Glutamatergic neuron (in vitro differentiated cells): ENCODE measurements around the gene ULK4. TPM values are rescaled to one million over a fixed set of nuclear protein-coding genes. Genes with fewer than 3 reads are reported as not detected.

Source experiments
- DNase-seq: peaks from one replicate; pipeline ENCODE4 v3.0.0; 2022
- H3K27ac Mint-ChIP-seq: one replicate; pipeline ENCODE4 v1.8.0; 2020; ENCODE audit warnings: mild to moderate bottlenecking, mixed read lengths, inconsistent platforms; ENCODE audit not compliant: unreplicated experiment
- H3K27me3 Mint-ChIP-seq: one replicate; pipeline ENCODE4 v1.8.0; 2020; ENCODE audit warnings: mild to moderate bottlenecking, moderate library complexity, mixed read lengths, inconsistent platforms; ENCODE audit not compliant: unreplicated experiment
- H3K36me3 Mint-ChIP-seq: one replicate; pipeline ENCODE4 v1.8.0; 2020; ENCODE audit warnings: mild to moderate bottlenecking, mixed read lengths, inconsistent platforms; ENCODE audit not compliant: unreplicated experiment
- H3K4me1 Mint-ChIP-seq: one replicate; pipeline ENCODE4 v1.8.0; 2020; ENCODE audit warnings: mild to moderate bottlenecking, low read depth, mixed read lengths, inconsistent platforms; ENCODE audit not compliant: unreplicated experiment
- H3K4me3 Mint-ChIP-seq: one replicate; pipeline ENCODE4 v1.8.0; 2020; ENCODE audit warnings: mild to moderate bottlenecking, mixed read lengths, inconsistent platforms; ENCODE audit not compliant: unreplicated experiment
- H3K9me3 Mint-ChIP-seq: one replicate; pipeline ENCODE4 v1.8.0; 2020; ENCODE audit warnings: mild to moderate bottlenecking, moderate library complexity, mixed read lengths, inconsistent platforms; ENCODE audit not compliant: unreplicated experiment
- CTCF ChIP-seq: fragments of 200-600 bp; sonication (generic); IDR thresholded peaks from one replicate; pipeline ENCODE4 v1.5.0; 2021; ENCODE audit not compliant: partially characterized antibody, unreplicated experiment
- total RNA-seq: library from RNA; stranded (reverse); fragmentation: NEBNext Ultra II Directional; extraction: Animal tissue kit (Norgen Biotek cat#: 25700); gene quantifications from one replicate; pipeline ENCODE4 v1.2.1, GENCODE V29; 2021; ENCODE audit not compliant: unreplicated experiment

Gene ULK4
- total RNA-seq, 1 donor from 2014 or later: 9.7 TPM

GRCh38 chr3:41198526-41198925 lies 763.4 kb downstream of the ULK4 start:
- Mint-ChIP-seq H3K36me3 (no peaks in the 10 kb centered on the region), H3K9me3 (peaks cover 4% of the 10 kb centered on the region), H3K4me1 (peaks cover 28% of the 10 kb centered on the region), H3K27me3 (peaks cover 2% of the 10 kb centered on the region), H3K27ac (peak overlapping the region; percentile 79), H3K4me3 (peak overlapping the region; percentile 90)
- TF ChIP-seq CTCF: no peak
- peak; percentile 34 for DNase-seq

DNA sequence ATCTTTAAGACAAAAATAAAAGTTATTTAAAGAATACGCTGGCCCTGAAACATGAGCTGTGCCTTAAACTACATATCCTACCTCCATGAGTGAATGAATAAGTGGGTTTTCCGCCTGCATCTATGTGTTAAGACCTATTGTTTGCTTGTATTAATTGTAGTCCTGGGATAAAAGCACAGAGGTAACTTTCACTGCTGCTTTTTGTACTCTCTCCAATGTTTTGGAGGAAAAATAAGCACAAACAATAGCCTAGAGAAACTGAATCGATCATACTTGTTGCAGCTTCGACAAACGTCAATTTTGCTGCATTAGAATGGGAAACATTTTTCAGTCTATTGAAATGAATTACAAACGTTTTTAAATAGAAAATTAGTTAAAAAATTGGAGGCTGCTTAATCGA lies 763.9 kb downstream of the ULK4 start:
- DNase-seq: no peak
- Mint-ChIP-seq H3K9me3 (peaks cover 4% of the 10 kb centered on the region), H3K4me3 (peak overlapping the region; percentile 90), H3K4me1 (peaks cover 27% of the 10 kb centered on the region), H3K36me3 (no peaks in the 10 kb centered on the region), H3K27me3 (peaks cover 2% of the 10 kb centered on the region), H3K27ac (no peak overlapping the region)
- TF ChIP-seq CTCF: no peak

Other genes starting within 250 kb of the ULK4 start
- 308 TPM for gene TRAK1, start 129.3 kb upstream of the ULK4 start, total RNA-seq